ENCODE data around the gene DSCAM.

DSCAM gene

GRCh38 chr21:40839521-40839920, 7.4 kb downstream of the DSCAM start:
- DNase-seq: peak; percentile 43

- DNase-seq: peak; percentile 69
Observed at GRCh38 chr21:40837456-40837855, 9.5 kb downstream of the DSCAM start.

- no peak for DNase-seq
Observed at GRCh38 chr21:40835184-40835694, 11.7 kb downstream of the DSCAM start.

- no peak for DNase-seq
Observed at GRCh38 chr21:40833184-40833583, 13.8 kb downstream of the DSCAM start.

GRCh38 chr21:40832316-40832715, 14.6 kb downstream of the DSCAM start:
- DNase-seq: no peak

GRCh38 chr21:40830836-40831235, 16.1 kb downstream of the DSCAM start:
- DNase-seq: no peak

- no peak for DNase-seq
Observed at GRCh38 chr21:40829791-40830190, 17.2 kb downstream of the DSCAM start.

GRCh38 chr21:40829308-40829707, 17.6 kb downstream of the DSCAM start:
- no peak for DNase-seq

GRCh38 chr21:40827509-40827908, 19.4 kb downstream of the DSCAM start:
- no peak for DNase-seq

GRCh38 chr21:40819071-40819900, 27.7 kb downstream of the DSCAM start:
- DNase-seq: peak; percentile 75

GRCh38 chr21:40813918-40814317, 33.0 kb downstream of the DSCAM start:
- no peak for DNase-seq

- DNase-seq: peak; percentile 34
Observed at GRCh38 chr21:40809673-40810197, 37.2 kb downstream of the DSCAM start.

- no peak for DNase-seq
Observed at GRCh38 chr21:40803101-40803500, 43.9 kb downstream of the DSCAM start.

- DNase-seq: no peak
Observed at GRCh38 chr21:40800126-40800525, 46.8 kb downstream of the DSCAM start.

GRCh38 chr21:40797891-40798290, 49.1 kb downstream of the DSCAM start:
- peak; percentile 81 for DNase-seq

- no peak for DNase-seq
Observed at GRCh38 chr21:40797410-40797809, 49.5 kb downstream of the DSCAM start.

GRCh38 chr21:40796464-40796863, 50.5 kb downstream of the DSCAM start:
- no peak for DNase-seq

- no peak for DNase-seq
Observed at GRCh38 chr21:40795313-40795712, 51.6 kb downstream of the DSCAM start.

GRCh38 chr21:40792691-40793456, 54.1 kb downstream of the DSCAM start:
- peak; percentile 25 for DNase-seq

- DNase-seq: no peak
Observed at GRCh38 chr21:40788635-40789034, 58.3 kb downstream of the DSCAM start.

GRCh38 chr21:40783404-40783803, 63.6 kb downstream of the DSCAM start:
- no peak for DNase-seq

GRCh38 chr21:40770435-40771055, 76.4 kb downstream of the DSCAM start:
- no peak for DNase-seq

GRCh38 chr21:40769231-40769630, 77.7 kb downstream of the DSCAM start:
- DNase-seq: no peak
